HepG2 (cell line): ENCODE measurements around the gene GNB4. TPM values are rescaled to one million over a fixed set of nuclear protein-coding genes. Genes with fewer than 3 reads are reported as not detected.

Source experiments
- ATAC-seq: fragments of 200-7000 bp; cut with Tn5 transposase; 3 replicates; pipeline ENCODE4 v1.9.1; 2020; ENCODE audit warnings: mild to moderate bottlenecking, moderate library complexity
- Bru-seq: library from RNA; stranded (reverse); fragments of 400-500 nt; gene quantifications from one replicate; lab custom pipeline; 2021; lab: Mats Ljungman, UMichigan
- BruChase-seq, 2 experiments: library from RNA; stranded (reverse); fragments of 400-500 nt; gene quantifications; one replicate each; lab custom pipeline; 2021; lab: Mats Ljungman, UMichigan
- BruUV-seq: library from RNA; stranded (reverse); fragments of 400-500 nt; replicated peaks from 2 replicates; lab custom pipeline; 2021; lab: Mats Ljungman, UMichigan
- CTCF ChIA-PET: fragments of 300-600 bp; formaldehyde crosslinking; extraction: SDS; loops from one replicate; lab custom pipeline; 2021; ENCODE audit warnings: low total read pairs, inconsistent platforms, low intra/inter-chr PET ratio; lab: Yijun Ruan, JAX
- POLR2A ChIA-PET: fragments of 350-600 bp; sonication (Branson Sonifier 250); formaldehyde crosslinking; loops from one replicate; lab custom pipeline; 2020; ENCODE audit warnings: antibody characterized with exemption, inconsistent platforms; lab: Yijun Ruan, JAX
- DNase-seq: peaks from one replicate; pipeline ENCODE4 v3.0.0-alpha.2; 2015; ENCODE audit warnings: low spot score
- FAIRE-seq: peaks from 3 replicates; lab custom pipeline; 2011; peaks lifted over from hg19 to GRCh38; lab: Jason Lieb, UNC
- H2AFZ ChIP-seq: one replicate; pipeline ENCODE4 v1.6.1; 2011; ENCODE audit warnings: low read length, inconsistent platforms
- H3K27ac ChIP-seq: fragments of 300-600 bp; 3 replicates; pipeline ENCODE4 v1.8.0; 2011; ENCODE audit warnings: mixed run types, mild to moderate bottlenecking, mixed read lengths, low read length, inconsistent platforms; ENCODE audit not compliant: insufficient read depth; ENCODE audit errors: extremely low read length
- H3K27me3 ChIP-seq, 2 experiments: fragments of 200-600 bp in 1 of 2; 2 replicates in 1 of 2; 3 replicates in 1 of 2; pipeline versions ENCODE4 v1.6.0 to v1.8.0; 2011; ENCODE audit warnings: low read length in 2 of 2, mild to moderate bottlenecking in 2 of 2, moderate library complexity in 2 of 2, inconsistent platforms in 1 of 2; ENCODE audit not compliant: insufficient read depth in 2 of 2, control insufficient read depth in 1 of 2
- H3K36me3 ChIP-seq, 2 experiments: fragments of 200-600 bp in 1 of 2; replicated peaks in 1 of 2; 2 replicates in 1 of 2; 3 replicates in 1 of 2; pipeline versions ENCODE4 v1.5.1 to v1.8.0; 2011; ENCODE audit warnings: low read length in 2 of 2, inconsistent platforms in 1 of 2; ENCODE audit not compliant: insufficient read depth in 2 of 2, control insufficient read depth in 1 of 2
- H3K4me1 ChIP-seq: 2 replicates; pipeline ENCODE4 v1.5.1; 2012; ENCODE audit warnings: low read length, inconsistent platforms; ENCODE audit not compliant: insufficient read depth
- H3K4me2 ChIP-seq: 2 replicates; pipeline ENCODE4 v1.6.0; 2011; ENCODE audit warnings: low read depth, low read length, inconsistent platforms
- H3K4me3 ChIP-seq, 3 experiments: fragments of 200-600 bp in 1 of 3; sonication (generic), shearing (Covaris generic) in 1 of 3; replicated peaks in 1 of 3; 2 replicates each; pipeline ENCODE4 v1.5.1; 2011 to 2016; ENCODE audit warnings: low read length in 3 of 3, inconsistent platforms in 2 of 3, low read depth in 2 of 3, mild to moderate bottlenecking in 2 of 3, control low read depth in 1 of 3, mixed read lengths in 1 of 3; ENCODE audit not compliant: insufficient read depth in 1 of 3
- H3K79me2 ChIP-seq: one replicate; pipeline ENCODE4 v1.6.1; 2011; ENCODE audit warnings: low read length, inconsistent platforms; ENCODE audit not compliant: insufficient read depth
- H3K9ac ChIP-seq: 2 replicates; pipeline ENCODE4 v1.6.0; 2011; ENCODE audit warnings: mild to moderate bottlenecking, low read depth, low read length, inconsistent platforms; ENCODE audit not compliant: insufficient read depth
- H3K9me3 ChIP-seq: 2 replicates; pipeline ENCODE4 v1.5.1; 2012; ENCODE audit warnings: mild to moderate bottlenecking, low read length
- H4K20me1 ChIP-seq: 2 replicates; pipeline ENCODE4 v1.6.0; 2011; ENCODE audit warnings: inconsistent platforms, mild to moderate bottlenecking, low read length, moderate library complexity; ENCODE audit not compliant: insufficient read depth
- ARNTL ChIP-seq: sonication (generic); formaldehyde crosslinking; IDR thresholded peaks from 2 replicates; pipeline ENCODE4 v1.4.0; 2020; ENCODE audit warnings: mild to moderate bottlenecking, missing genetic modification reagents
- CEBPB ChIP-seq: IDR thresholded peaks from 2 replicates; pipeline ENCODE4 v1.6.1; 2011; ENCODE audit warnings: low read depth, low read length, improper control_type of control experiment, borderline replicate concordance
- CEBPG ChIP-seq: IDR thresholded peaks from 2 replicates; pipeline ENCODE4 v1.6.1; 2016
- MAZ ChIP-seq, 2 experiments: sonication (generic) in 1 of 2; formaldehyde crosslinking in 1 of 2; IDR thresholded peaks; 2 replicates each; pipeline versions ENCODE4 v1.5.0 to v1.6.1; 2012 to 2020; ENCODE audit warnings: low read depth in 2 of 2, mild to moderate bottlenecking in 2 of 2, borderline replicate concordance in 1 of 2, improper control_type of control experiment in 1 of 2, low read length in 1 of 2, missing genetic modification reagents in 1 of 2, moderate library complexity in 1 of 2
- MEIS2 ChIP-seq: sonication (generic); formaldehyde crosslinking; IDR thresholded peaks from 2 replicates; pipeline ENCODE4 v1.9.0; 2021; ENCODE audit warnings: mild to moderate bottlenecking, missing genetic modification reagents
- ZNF17 ChIP-seq: sonication (generic); formaldehyde crosslinking; IDR thresholded peaks from 2 replicates; pipeline ENCODE4 v1.5.0; 2020; ENCODE audit warnings: mild to moderate bottlenecking, missing genetic modification reagents
- ZNF891 ChIP-seq: sonication (generic); formaldehyde crosslinking; IDR thresholded peaks from 2 replicates; pipeline ENCODE4 v1.5.0; 2020; ENCODE audit warnings: mild to moderate bottlenecking, missing genetic modification reagents
- WGBS: methylation state at CpG from one replicate; pipeline ENCODE4 v1.1.6; 2017; ENCODE audit warnings: low lambda C conversion rate; 5-methylcytosine and 5-hydroxymethylcytosine counted together
- in situ Hi-C: cut with HindIII; loops from 2 replicates; pipeline ENCODE4 v1.10.0; 2017; ENCODE audit warnings: low pct_unique_long_range_greater_than_20kb; ENCODE audit not compliant: extremely low pct_ligation_motif_present
- intact Hi-C: fragments of 100-400 bp; cut with micrococcal nuclease; formaldehyde crosslinking; loops from one replicate; pipeline ENCODE4 v1.10.0; 2022; ENCODE audit not compliant: unreplicated experiment
- long read RNA-seq, 2 experiments: library from RNA in 1 of 2; library from polyadenylated mRNA in 1 of 2; stranded (forward) in 1 of 2; unstranded in 1 of 2; transcript quantifications; one replicate each; pipeline ENCODE4 v2.0.0, GENCODE V29; 2019 to 2022
- polyA minus RNA-seq, 3 experiments: library from RNA; depleted of rRNA, polyadenylated mRNA; stranded (reverse); fragments of >200 nt; gene quantifications; 2 replicates each; pipeline ENCODE4 v1.2.3, GENCODE V29; 2011; ENCODE audit warnings: low replicate concordance in 1 of 3
- polyA plus RNA-seq, 8 experiments: library from polyadenylated mRNA; depleted of rRNA in 3 of 8; stranded (reverse) in 7 of 8; unstranded in 1 of 8; fragments of >200 nt; fragmentation: Illumina TruSeq in 4 of 8; extraction: Trizol in 4 of 8; gene quantifications; 2 replicates each; pipeline versions ENCODE4 v1.2.1 to v1.2.3, GENCODE V29; 2011 to 2016; ENCODE audit warnings: low read depth in 4 of 8, missing spikeins in 1 of 8, mixed read lengths in 1 of 8; ENCODE audit not compliant: insufficient read depth in 1 of 8
- total RNA-seq, 5 experiments: library from RNA; depleted of rRNA; stranded (reverse); fragments of >200 nt; fragmentation: Illumina TruSeq; extraction: Trizol; gene quantifications; 2 replicates each; pipeline ENCODE4 v1.2.3, GENCODE V29; 2016; ENCODE audit warnings: low read depth in 1 of 5
- TF ChIP-seq, protein P1 (sequence below): IDR thresholded peaks from 2 replicates; pipeline ENCODE4 v1.6.1; 2012; ENCODE audit warnings: inconsistent platforms
- TF ChIP-seq, protein P2 (sequence below): sonication (generic); formaldehyde crosslinking; IDR thresholded peaks from 2 replicates; pipeline ENCODE4 v1.5.1; 2020; ENCODE audit warnings: missing genetic modification reagents, mild to moderate bottlenecking, borderline replicate concordance

GNB4 gene
- total RNA-seq (2016; rRNA removed; fragmentation: Illumina TruSeq; extraction: Trizol) (0.13 and 0.36 TPM in 2 replicates), polyA plus RNA-seq (2011; rRNA removed) (0.01 and 0.07 TPM in 2 replicates), polyA minus RNA-seq (2011; rRNA and poly(A)+ RNA removed; ENCODE audit: low replicate concordance) (0.66 and 46.6 TPM in 2 replicates), Bru-seq, nascent RNA (percentile 16 among the genes with signal in this experiment), BruChase-seq, experiment 1, labeled RNA remaining after a 6-hour chase (percentile 22 among the genes with signal in this experiment), BruChase-seq, experiment 2, labeled RNA remaining after a 2-hour chase (percentile 18 among the genes with signal in this experiment)
- not detected in 2 replicates for total RNA-seq (2016; cell fraction: cytosol; rRNA removed; fragmentation: Illumina TruSeq; extraction: Trizol; ENCODE audit: low read depth)
- total RNA-seq (2016; cell fraction: insoluble cytoplasmic fraction; rRNA removed; fragmentation: Illumina TruSeq; extraction: Trizol), result 0.18 and 0.22 TPM in 2 replicates
- total RNA-seq (2016; cell fraction: membrane; rRNA removed; fragmentation: Illumina TruSeq; extraction: Trizol), result 0.10 and 0.22 TPM in 2 replicates
- 0.09 and 0.13 TPM in 2 replicates for total RNA-seq (2016; cell fraction: nucleus; rRNA removed; fragmentation: Illumina TruSeq; extraction: Trizol)
- 0.01 and 0.04 TPM in 2 replicates for polyA plus RNA-seq (2011; cell fraction: cytosol; rRNA removed)
- polyA plus RNA-seq (2011; cell fraction: nucleus; rRNA removed), result not detected in 2 replicates
- polyA plus RNA-seq (2012), result 0.25 and 0.31 TPM in 2 replicates
- 0.01 TPM in 1 of 2 replicates, not detected in the other for polyA plus RNA-seq (2016; cell fraction: cytosol; fragmentation: Illumina TruSeq; extraction: Trizol; ENCODE audit: low read depth)
- 0.19 and 0.20 TPM in 2 replicates for polyA plus RNA-seq (2016; cell fraction: insoluble cytoplasmic fraction; fragmentation: Illumina TruSeq; extraction: Trizol; ENCODE audit: low read depth)
- polyA plus RNA-seq (2016; cell fraction: membrane; fragmentation: Illumina TruSeq; extraction: Trizol; ENCODE audit: low read depth), result 0.02 and 0.05 TPM in 2 replicates
- not detected in 2 replicates for polyA plus RNA-seq (2016; cell fraction: nucleus; fragmentation: Illumina TruSeq; extraction: Trizol; ENCODE audit: insufficient read depth, low read depth)
- polyA minus RNA-seq (2011; cell fraction: cytosol; rRNA and poly(A)+ RNA removed), result 0.20 and 0.53 TPM in 2 replicates
- polyA minus RNA-seq (2011; cell fraction: nucleus; rRNA and poly(A)+ RNA removed), result 0.26 and 0.75 TPM in 2 replicates
- long read RNA-seq, experiment 1, result 0 reads
- long read RNA-seq, experiment 2, result 0 reads

DNA sequence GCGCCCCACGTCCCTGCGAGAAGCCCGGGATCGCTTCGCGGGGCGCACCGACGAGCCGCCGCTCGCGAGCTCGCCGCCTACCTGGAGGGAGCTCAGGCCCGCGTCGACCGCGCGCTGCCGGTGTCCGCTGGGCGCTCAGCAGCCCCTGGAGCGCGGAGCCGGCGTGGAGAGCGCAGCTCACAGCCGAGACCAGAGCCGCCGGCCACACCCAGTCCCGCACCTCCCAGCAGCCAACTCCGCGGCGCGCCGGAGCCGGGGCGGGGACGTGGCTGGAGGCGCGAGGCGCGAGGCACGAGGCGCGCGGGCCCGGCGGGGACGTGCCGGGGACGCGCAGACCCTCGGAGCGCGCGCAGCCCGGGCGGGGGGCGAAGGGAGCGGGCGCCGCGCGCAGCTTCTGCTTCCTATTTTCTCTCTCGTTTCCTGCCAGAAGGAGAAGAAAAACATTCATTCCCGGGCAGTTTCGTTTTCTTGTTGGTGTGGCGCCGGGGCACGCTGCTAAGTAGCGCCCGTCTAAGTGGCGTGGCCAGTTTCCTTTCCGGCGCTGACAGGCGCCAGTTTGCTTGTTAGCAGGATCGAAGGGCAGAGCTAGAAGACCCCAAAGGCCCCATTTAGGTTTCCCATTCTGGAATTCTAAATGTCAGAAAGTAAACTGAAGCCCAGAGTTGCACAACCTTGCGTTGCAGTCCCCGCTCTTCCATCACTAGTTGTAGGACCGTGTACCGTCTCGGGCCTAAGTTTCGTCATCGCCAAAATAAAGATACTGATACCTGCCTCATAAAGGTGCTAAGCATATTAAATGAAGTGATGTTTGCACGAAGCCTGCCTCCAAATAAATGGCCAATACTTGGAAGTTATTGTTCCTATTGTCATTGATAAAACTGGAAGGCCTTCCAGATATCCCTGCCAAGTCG is at the start of gene GNB4:
TSS of gene GNB4 (minus strand) at position 206 of the 911 bp plus-strand sequence. CDS start 25,270 bp downstream, outside the sequence.
- in situ Hi-C loops, result loop anchor here (5.0 kb wide), 1 partner anchor 106 kb away; no protein-coding TSS in a partner anchor
- Histone ChIP-seq H3K9me3 (no peaks in the 10 kb centered on the region), H3K79me2 (no peaks in the 10 kb centered on the region), H3K27ac (no peak within 1 kb of the TSS), H3K4me1 (peaks cover 17% of the 10 kb centered on the region), H3K4me2 (peak within 1 kb of the TSS; percentile 66), H3K36me3 (no peaks in the 10 kb centered on the region), H4K20me1 (no peaks in the 10 kb centered on the region), H2AFZ (peak within 1 kb of the TSS; percentile 48), H3K9ac (0 out of 2 replicates have a peak within 1 kb of the TSS, but pooled peaks have one; percentile 4), H3K4me3 (peak within 1 kb of the TSS; percentile 44 to 67 (median 45)), H3K27me3 (peaks cover 0 to 28% of the 10 kb centered on the region in 2 experiments; a peak in 3 of 5 replicates)
- CTCF ChIA-PET, result no interaction called here
- intact Hi-C loops, result no loop called here
- POLR2A ChIA-PET, result no interaction called here
- DNase-seq (no peak), FAIRE-seq (no peak), ATAC-seq (peak; percentile 76)
- BruUV-seq, result no TSS peak
- WGBS, result 43% methylated on average over 30 of the region's 90 CpGs
- TF ChIP-seq ZNF891 (CRISPR knock-in tag) (0 out of 2 replicates have a peak, but pooled peaks have one; percentile 30), CEBPB (peak; percentile 71; the same call in 1 of the 2 replicates), ARNTL (CRISPR knock-in tag) (no peak), ZNF17 (CRISPR knock-in tag) (no peak), CEBPG (peak; percentile 54; the same call in 1 of the 2 replicates), MEIS2 (CRISPR knock-in tag) (0 out of 2 replicates have a peak, but pooled peaks have one; percentile 39), MAZ (IDR thresholded peaks at IDR 0.05; ENCODE audit: borderline replicate concordance, low read depth, low read length) (no peak), MAZ (CRISPR knock-in tag; IDR thresholded peaks at IDR 0.05; ENCODE audit: low read depth) (peak; percentile 42; the same call in 1 of the 2 replicates)
- TF ChIP-seq, protein P1, sequence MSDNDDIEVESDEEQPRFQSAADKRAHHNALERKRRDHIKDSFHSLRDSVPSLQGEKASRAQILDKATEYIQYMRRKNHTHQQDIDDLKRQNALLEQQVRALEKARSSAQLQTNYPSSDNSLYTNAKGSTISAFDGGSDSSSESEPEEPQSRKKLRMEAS, result peak; percentile 87
- TF ChIP-seq, protein P2, sequence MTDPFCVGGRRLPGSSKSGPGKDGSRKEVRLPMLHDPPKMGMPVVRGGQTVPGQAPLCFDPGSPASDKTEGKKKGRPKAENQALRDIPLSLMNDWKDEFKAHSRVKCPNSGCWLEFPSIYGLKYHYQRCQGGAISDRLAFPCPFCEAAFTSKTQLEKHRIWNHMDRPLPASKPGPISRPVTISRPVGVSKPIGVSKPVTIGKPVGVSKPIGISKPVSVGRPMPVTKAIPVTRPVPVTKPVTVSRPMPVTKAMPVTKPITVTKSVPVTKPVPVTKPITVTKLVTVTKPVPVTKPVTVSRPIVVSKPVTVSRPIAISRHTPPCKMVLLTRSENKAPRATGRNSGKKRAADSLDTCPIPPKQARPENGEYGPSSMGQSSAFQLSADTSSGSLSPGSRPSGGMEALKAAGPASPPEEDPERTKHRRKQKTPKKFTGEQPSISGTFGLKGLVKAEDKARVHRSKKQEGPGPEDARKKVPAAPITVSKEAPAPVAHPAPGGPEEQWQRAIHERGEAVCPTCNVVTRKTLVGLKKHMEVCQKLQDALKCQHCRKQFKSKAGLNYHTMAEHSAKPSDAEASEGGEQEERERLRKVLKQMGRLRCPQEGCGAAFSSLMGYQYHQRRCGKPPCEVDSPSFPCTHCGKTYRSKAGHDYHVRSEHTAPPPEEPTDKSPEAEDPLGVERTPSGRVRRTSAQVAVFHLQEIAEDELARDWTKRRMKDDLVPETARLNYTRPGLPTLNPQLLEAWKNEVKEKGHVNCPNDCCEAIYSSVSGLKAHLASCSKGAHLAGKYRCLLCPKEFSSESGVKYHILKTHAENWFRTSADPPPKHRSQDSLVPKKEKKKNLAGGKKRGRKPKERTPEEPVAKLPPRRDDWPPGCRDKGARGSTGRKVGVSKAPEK (CRISPR knock-in tag), result no peak
